NCI-H345 (cell line): ENCODE measurements around the gene XRCC6.

Source experiments
- DNase-seq: peaks from one replicate; lab custom pipeline; 2025; lab: John Stamatoyannopoulos, UW

XRCC6 gene

GRCh38 chr22:41687901-41688364, 66.8 kb downstream of the XRCC6 start:
- no peak for DNase-seq

DNA sequence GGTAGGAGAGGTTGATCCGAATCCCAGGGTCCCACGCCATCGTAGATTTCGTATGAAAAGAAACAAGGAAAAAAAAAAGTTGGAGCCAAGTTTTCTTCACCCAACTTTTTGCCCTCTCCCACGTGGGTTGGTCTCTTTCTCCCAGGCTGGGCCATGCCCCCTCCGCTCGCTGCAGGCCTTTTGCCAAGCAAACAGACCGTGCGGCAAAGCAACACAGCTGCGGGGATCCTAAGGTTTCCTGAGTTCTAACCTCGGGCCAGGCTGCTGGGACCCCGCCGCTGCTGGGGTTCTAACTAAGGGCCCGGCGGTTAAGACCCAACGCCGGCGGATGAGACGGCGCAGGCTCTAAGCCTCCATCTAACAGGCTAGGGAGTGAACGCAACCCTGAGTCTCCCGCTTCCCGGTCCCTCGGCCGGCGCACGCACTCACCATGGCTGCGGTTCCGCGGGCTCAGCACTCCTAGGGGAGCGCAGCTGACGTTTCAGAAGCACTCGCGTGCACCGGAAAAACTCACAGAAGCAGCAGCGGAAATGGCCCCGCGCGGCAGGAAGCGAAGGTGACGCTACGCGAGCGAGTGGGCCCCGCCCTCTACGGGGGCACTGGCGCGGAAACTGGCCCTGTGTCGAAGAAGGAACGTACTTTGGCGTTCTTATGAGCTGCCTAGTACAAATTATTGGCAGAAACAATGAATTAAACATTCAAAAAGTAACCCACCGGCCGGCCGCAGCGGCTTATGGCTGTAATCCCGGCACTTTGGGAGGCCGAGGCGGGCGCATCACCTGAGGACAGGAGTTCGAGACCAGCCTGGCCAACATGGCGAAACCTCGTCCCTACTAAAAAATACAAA, 67.5 kb downstream of the XRCC6 start, which contains the start of gene SNU13:
SNU13 (minus strand) TSS at position 503 of the 847 bp plus-strand sequence; CDS start at position 432, 71 bp downstream.
- DNase-seq, result peak; percentile 85

DNA sequence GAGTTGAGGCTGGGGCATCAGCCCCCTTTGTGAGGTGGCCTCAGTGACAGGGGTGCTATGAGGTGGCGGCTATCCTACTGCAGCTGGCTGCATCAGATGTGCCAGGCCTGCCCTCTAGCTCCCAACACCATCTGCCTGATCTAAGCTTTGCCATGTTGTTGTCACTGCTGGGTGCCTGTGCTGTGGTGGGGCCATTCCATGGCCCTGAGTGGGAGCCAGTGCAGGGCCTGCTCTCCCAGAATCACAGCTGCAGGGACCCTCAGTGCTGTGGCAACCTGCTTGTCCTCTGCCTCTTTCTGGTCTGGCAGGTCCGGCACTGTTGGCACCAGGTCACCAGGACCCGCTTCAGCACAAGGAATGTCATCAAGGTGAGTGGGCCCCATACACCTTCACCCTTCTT, 69.4 kb downstream of the XRCC6 start:
- no peak for DNase-seq

GRCh38 chr22:41695211-41695610, 74.1 kb downstream of the XRCC6 start:
- DNase-seq, result no peak

- DNase-seq, result no peak
These were observed 75.6 kb downstream of the XRCC6 start for GRCh38 chr22:41696703-41697102.

DNA sequence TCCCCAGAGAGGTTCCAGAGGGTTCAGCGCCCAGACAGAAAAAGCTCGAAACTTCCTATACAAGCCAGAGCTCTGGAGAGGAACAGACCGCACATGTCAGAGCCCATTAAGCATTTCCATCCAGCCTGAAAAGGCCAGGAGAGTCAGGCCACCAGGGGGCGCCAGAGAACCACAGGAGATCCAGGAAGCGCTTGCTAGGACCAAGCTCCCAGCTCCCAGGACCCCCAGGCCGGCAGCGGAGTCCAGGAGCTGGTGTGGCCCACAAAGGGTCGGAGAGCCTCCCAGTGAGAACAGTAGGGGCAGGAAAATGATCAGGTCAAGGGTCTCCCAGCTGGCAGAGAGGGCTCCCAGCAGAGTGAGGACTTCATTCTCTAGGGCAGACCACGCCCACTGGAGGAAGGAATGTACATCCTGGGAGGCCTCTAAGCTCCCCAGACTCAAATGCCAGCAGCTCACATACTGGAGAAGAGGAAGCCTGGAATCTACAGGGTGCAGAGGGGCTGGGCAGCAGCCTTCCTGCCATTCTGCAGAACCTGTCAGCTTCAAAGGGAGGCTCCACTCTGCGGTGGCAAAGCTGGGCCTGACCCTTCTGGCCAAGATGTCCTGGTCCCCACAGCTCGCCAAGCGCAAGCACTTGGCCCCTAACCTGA, 76.2 kb downstream of the XRCC6 start:
- peak; percentile 77 for DNase-seq

DNA sequence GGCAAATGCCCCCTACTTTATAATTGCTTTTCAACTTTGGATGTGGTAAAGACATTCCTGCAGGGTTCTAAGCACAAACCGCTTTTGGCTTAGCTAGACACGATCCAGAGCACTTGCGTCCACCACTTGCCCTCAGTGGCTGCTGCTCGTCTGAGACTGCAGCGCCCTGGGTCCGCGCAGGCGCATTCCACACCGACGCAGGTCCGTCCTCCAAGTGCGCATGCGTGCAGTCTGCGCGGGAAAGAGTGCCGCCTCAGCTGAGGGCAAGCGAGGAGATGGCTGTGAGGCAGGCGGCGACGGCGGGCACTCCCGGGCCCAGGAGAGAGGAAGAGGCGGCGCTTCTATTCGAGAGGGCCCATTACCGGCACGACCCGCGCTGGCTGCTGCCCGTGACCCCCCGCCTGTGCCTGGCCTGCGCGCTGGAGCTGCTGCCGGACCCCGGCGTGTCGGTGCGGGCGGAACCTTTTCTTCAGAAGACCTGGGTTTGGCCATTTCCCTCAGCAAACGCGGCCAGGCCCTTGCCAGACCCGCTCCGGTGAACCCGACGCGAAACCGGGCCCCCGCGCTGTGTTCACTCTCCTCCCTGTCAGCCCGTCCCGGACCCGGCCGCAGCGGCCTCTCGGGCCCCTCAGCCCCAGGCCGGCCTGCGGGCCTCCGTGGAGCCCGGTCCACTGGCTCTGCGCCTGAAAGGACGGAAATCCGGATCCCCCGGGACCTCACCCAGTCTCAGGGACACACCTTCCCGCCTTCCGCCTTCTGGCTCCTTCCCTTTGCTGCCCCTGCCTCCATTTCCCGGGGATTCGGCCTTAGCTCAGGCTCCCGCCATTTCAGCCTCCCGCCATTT, 78.4 kb downstream of the XRCC6 start, which contains the start of gene MEI1:
MEI1 (plus strand) TSS at position 240 of the 844 bp plus-strand sequence; CDS start at position 276, 36 bp downstream.
- DNase-seq, result no peak

DNA sequence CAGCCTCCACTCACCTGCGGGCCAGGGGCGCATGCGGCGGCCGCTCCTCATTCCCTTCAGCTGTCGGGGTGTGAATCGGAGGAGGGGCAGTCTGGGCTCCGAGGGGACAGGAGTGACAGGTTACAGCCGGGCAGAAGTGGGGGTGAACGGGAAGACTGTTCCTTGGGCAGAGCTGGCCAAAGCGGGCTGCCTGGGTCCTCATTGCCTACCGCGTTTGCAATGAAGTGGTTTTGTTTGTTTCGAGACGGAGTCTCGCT, 78.9 kb downstream of the XRCC6 start:
- no peak for DNase-seq

DNA sequence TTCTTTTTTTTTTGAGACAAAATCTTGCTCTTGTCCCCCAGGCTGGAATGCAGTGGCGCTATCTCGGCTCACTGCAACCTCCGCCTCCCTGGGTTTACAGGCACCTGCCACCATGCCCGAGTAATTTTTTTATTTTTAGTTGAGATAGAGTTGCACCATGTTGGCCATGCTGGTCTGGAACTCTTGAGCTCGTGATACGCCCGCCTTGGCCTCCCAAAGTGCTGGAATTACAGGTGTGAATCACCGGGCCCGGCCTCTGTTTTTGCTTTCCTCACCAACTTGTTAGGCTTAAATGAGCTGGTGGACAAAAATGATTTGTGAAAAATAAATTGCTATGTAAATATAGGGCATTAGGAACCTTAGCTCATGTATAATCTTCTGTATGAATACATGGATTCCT, 81.7 kb downstream of the XRCC6 start:
- no peak for DNase-seq

DNA sequence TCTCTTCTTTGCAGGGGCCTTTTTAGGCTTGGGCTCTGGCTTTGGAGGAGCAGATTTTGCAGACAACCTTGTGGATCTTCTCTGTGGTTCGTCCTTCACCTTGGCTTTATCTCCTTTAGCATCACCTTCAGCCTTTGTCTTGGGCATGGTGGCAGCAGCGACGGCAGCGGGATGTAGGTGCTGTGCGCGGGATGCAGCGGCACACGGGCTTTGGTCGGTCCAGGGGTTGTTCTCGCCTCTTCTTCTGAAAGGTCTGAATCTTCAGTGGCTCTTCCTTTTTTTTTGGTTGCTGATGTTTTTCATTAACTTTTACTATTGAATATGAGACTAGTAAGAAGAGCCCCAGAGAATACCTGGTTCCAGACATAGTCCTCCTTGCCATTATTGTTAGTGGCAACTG, 88.2 kb downstream of the XRCC6 start:
- DNase-seq, result no peak

DNA sequence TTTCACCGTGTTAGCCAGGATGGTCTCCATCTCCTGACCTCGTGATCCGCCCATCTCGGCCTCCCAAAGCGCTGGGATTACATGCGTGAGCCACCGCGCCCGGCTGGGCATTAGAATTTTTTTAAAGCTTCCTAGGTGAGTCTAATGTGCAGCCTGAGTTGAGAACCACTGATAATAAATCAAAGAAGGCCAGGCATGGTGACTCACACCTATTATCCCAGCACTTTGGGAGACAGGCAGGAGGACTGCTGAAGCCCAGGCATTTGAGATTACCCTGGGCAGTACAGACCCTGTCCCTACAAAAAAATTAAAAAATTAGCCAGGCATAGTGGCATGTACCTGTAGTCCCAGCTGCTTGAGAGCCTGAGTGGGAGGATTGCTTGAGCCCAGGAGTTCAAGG, 91.9 kb downstream of the XRCC6 start:
- no peak for DNase-seq
